Measurements from ENCODE around the gene PCDHGA5. TPM values are rescaled to one million over a fixed set of nuclear protein-coding genes. Genes with fewer than 3 reads are reported as not detected.
"Not testable (repeated sequence)": the region's sequence is repeated elsewhere in the genome, so short reads cannot be mapped to it uniquely, and the experiment has no call there.

Gene PCDHGA5
- total and polyA plus RNA-seq, 2 experiments from 2014 or later = 0.03 TPM; not detected in 1

DNA sequence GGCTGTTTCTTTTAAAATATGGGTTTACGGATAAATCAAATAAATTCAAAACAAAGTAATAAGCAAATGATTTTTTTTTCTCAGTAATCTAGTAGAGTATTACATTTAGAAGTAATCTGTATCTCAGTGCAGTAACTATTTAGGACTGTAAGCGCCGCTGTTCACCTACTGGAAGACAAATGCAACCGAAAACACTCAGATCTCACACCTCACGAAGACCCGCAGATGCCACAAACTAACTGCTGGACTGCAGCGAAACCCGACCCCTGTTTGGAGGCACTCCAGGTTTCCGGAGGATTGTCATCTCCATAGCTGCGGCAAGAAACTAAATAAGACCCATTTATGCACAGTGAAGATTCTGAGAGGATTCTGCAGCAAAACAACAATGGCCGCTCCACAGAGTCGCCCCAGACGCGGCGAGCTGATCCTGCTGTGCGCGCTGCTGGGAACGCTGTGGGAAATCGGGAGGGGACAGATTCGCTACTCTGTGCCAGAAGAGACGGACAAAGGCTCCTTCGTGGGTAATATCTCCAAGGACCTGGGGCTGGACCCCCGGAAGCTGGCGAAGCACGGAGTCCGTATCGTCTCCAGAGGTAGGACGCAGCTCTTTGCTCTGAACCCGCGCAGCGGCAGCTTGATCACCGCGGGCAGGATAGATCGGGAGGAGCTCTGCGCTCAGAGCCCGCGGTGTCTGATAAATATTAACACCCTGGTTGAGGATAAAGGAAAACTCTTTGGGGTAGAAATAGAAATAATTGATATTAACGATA, 28.7 kb downstream of the PCDHGA5 start, which contains the start of gene PCDHGA8:
TSS of gene PCDHGA8 (plus strand) at position 205 of the 770 bp plus-strand sequence. CDS start at position 386, 181 bp downstream.
- no peak within 1 kb of the TSS for H2AFZ ChIP-seq
- 98% methylated on average over 38 of the region's 38 CpGs for WGBS (ENCODE audit: low lambda C conversion rate, missing lambda C conversion rate)
- H3K9me3 ChIP-seq (ENCODE audit: low read depth) = peaks cover 63% of the 10 kb centered on the region

DNA sequence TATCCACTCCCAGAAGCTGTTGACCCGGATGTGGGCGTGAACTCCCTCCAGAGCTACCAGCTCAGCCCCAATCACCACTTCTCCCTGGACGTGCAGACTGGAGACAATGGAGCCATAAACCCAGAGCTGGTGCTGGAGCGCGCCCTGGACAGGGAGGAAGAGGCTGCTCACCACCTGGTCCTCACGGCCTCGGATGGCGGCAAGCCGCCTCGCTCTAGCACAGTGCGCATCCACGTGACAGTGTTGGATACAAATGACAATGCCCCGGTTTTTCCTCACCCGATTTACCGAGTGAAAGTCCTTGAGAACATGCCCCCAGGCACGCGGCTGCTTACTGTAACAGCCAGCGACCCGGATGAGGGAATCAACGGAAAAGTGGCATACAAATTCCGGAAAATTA, 29.3 kb downstream of the PCDHGA5 start:
- Histone ChIP-seq H2AFZ (no peak overlapping the region), H3K9me2 (replicated peaks; ENCODE audit: insufficient read depth) (no peaks in the 10 kb centered on the region), H3K36me3 (replicated peaks; ENCODE audit: insufficient read depth, low read depth) (no peaks in the 10 kb centered on the region), H3K9me3 (ENCODE audit: low read depth) (peaks cover 64% of the 10 kb centered on the region), H3K27me3 (no peaks in the 10 kb centered on the region), H3K4me3 (no peak overlapping the region), H3K79me2 (no peaks in the 10 kb centered on the region), H3K4me1 (ENCODE audit: insufficient read depth) (no peaks in the 10 kb centered on the region), H4K20me1 (ENCODE audit: insufficient read depth, poor library complexity, severe bottlenecking) (no peaks in the 10 kb centered on the region), H3K27ac (no peak overlapping the region), H3K4me2 (no peak overlapping the region)
- no peak for DNase-seq (ENCODE audit: low spot score)
- TF ChIP-seq EZH2phosphoT487 (IDR thresholded peaks at IDR 0.05; ENCODE audit: low read depth, severe bottlenecking, unreplicated experiment) = no peak
- TF ChIP-seq EZH2 (IDR thresholded peaks at IDR 0.05; ENCODE audit: borderline replicate concordance) = no peak
- TF ChIP-seq, protein P1, sequence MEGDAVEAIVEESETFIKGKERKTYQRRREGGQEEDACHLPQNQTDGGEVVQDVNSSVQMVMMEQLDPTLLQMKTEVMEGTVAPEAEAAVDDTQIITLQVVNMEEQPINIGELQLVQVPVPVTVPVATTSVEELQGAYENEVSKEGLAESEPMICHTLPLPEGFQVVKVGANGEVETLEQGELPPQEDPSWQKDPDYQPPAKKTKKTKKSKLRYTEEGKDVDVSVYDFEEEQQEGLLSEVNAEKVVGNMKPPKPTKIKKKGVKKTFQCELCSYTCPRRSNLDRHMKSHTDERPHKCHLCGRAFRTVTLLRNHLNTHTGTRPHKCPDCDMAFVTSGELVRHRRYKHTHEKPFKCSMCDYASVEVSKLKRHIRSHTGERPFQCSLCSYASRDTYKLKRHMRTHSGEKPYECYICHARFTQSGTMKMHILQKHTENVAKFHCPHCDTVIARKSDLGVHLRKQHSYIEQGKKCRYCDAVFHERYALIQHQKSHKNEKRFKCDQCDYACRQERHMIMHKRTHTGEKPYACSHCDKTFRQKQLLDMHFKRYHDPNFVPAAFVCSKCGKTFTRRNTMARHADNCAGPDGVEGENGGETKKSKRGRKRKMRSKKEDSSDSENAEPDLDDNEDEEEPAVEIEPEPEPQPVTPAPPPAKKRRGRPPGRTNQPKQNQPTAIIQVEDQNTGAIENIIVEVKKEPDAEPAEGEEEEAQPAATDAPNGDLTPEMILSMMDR (IDR thresholded peaks at IDR 0.05; ENCODE audit: poor library complexity) = no peak
- WGBS (ENCODE audit: low lambda C conversion rate, missing lambda C conversion rate) = 97% methylated on average over 21 of the region's 21 CpGs

More for the DNA sequence above, 28.7 kb downstream of the PCDHGA5 start, which contains the start of gene PCDHGA8:
- no peaks in the 10 kb centered on the region for H3K4me1 ChIP-seq (ENCODE audit: insufficient read depth)
- no peak within 1 kb of the TSS for H3K27ac ChIP-seq
- no peaks in the 10 kb centered on the region for H3K36me3 ChIP-seq (replicated peaks; ENCODE audit: insufficient read depth, low read depth)
- no peaks in the 10 kb centered on the region for H4K20me1 ChIP-seq (ENCODE audit: insufficient read depth, poor library complexity, severe bottlenecking)
- no peaks in the 10 kb centered on the region for H3K27me3 ChIP-seq
- TF ChIP-seq EZH2 (IDR thresholded peaks at IDR 0.05; ENCODE audit: borderline replicate concordance) (no peak), EZH2phosphoT487 (IDR thresholded peaks at IDR 0.05; ENCODE audit: low read depth, severe bottlenecking, unreplicated experiment) (no peak)
- TF ChIP-seq, protein P1 (IDR thresholded peaks at IDR 0.05; ENCODE audit: poor library complexity) = no peak
- H3K4me3 ChIP-seq = no peak within 1 kb of the TSS
- no peaks in the 10 kb centered on the region for H3K79me2 ChIP-seq
- no peaks in the 10 kb centered on the region for H3K9me2 ChIP-seq (replicated peaks; ENCODE audit: insufficient read depth)
- no peak for DNase-seq (ENCODE audit: low spot score)
- no peak within 1 kb of the TSS for H3K4me2 ChIP-seq

DNA sequence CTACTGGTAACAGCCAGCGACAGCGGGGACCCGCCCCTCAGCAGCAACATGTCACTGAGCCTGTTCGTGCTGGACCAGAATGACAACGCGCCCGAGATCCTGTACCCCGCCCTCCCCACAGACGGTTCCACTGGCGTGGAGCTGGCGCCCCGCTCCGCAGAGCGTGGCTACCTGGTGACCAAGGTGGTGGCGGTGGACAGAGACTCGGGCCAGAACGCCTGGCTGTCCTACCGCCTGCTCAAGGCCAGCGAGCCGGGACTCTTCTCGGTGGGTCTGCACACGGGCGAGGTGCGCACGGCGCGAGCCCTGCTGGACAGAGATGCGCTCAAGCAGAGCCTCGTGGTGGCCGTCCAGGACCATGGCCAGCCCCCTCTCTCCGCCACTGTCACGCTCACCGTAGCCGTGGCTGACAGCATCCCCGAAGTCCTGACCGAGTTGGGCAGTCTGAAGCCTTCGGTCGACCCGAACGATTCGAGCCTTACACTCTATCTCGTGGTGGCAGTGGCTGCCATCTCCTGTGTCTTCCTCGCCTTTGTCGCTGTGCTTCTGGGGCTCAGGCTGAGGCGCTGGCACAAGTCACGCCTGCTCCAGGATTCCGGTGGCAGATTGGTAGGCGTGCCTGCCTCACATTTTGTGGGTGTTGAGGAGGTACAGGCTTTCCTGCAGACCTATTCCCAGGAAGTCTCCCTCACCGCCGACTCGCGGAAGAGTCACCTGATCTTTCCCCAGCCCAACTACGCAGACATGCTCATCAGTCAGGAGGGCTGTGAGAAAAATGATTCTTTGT, 30.6 kb downstream of the PCDHGA5 start:
- not testable (repeated sequence) for H3K9me2 ChIP-seq (replicated peaks; ENCODE audit: insufficient read depth); DNase-seq (ENCODE audit: low spot score); H3K4me1 ChIP-seq (ENCODE audit: insufficient read depth); H3K27me3 ChIP-seq; H2AFZ ChIP-seq; H3K4me3 ChIP-seq; H3K36me3 ChIP-seq (replicated peaks; ENCODE audit: insufficient read depth, low read depth); H3K4me2 ChIP-seq; H3K79me2 ChIP-seq; H3K27ac ChIP-seq; H4K20me1 ChIP-seq (ENCODE audit: insufficient read depth, poor library complexity, severe bottlenecking)
- peaks cover 62% of the 10 kb centered on the region for H3K9me3 ChIP-seq (ENCODE audit: low read depth)
- WGBS (ENCODE audit: low lambda C conversion rate, missing lambda C conversion rate) = 97% methylated on average over 37 of the region's 53 CpGs

DNA sequence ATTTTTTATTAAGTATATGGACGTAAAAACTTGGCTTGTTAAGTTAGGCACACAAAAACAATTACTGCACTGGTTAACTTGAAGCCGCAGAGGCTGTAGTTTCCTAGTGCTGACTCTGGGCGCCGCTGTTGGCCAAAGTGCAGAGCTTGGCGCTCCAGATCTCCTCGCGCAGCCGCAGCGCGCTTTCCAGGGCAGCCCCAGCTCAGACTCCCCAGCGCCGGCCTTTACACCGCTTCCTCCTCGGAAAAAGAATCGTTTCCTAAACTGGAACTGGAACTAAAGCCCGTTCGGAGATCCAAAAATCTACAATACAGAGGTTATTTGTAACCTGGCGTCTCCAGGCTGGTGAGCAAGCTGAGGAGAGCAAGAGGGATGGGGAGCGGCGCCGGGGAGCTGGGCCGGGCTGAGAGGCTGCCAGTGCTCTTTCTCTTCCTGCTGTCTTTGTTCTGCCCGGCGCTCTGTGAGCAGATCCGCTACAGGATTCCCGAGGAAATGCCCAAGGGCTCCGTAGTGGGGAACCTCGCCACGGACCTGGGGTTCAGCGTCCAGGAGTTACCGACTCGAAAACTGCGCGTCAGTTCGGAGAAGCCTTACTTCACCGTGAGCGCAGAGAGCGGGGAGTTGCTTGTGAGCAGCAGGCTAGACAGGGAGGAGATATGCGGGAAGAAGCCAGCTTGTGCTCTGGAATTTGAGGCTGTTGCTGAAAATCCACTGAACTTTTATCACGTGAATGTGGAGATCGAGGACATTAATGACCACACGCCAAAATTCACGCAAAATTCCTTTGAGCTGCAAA, 34.0 kb downstream of the PCDHGA5 start, which contains the start of gene PCDHGB5:
TSS of gene PCDHGB5 (plus strand) at position 192 of the 796 bp plus-strand sequence. CDS start at position 373, 181 bp downstream.
- not testable (repeated sequence) for H3K4me3 ChIP-seq; H3K27ac ChIP-seq; H3K4me2 ChIP-seq; H4K20me1 ChIP-seq (ENCODE audit: insufficient read depth, poor library complexity, severe bottlenecking); H3K79me2 ChIP-seq; H3K9me2 ChIP-seq (replicated peaks; ENCODE audit: insufficient read depth); H3K27me3 ChIP-seq; H3K4me1 ChIP-seq (ENCODE audit: insufficient read depth); H2AFZ ChIP-seq; H3K36me3 ChIP-seq (replicated peaks; ENCODE audit: insufficient read depth, low read depth); DNase-seq (ENCODE audit: low spot score)
- 88% methylated on average over 26 of the region's 43 CpGs for WGBS (ENCODE audit: low lambda C conversion rate, missing lambda C conversion rate)
- peaks cover 49% of the 10 kb centered on the region for H3K9me3 ChIP-seq (ENCODE audit: low read depth)

Measured in hepatocyte (in vitro differentiated cells).